Neural progenitor cell (in vitro differentiated cells): ENCODE measurements around the gene PPM1H.

Experiments used
- EZH2 ChIP-seq: fragments of 200-600 bp; sonication (generic); IDR thresholded peaks from 2 replicates; pipeline ENCODE4 v1.6.1; 2017; ENCODE audit warnings: antibody characterized with exemption, mild to moderate bottlenecking, moderate library complexity
- TF ChIP-seq, protein P1 (sequence below): fragments of 200-600 bp; sonication (generic); IDR thresholded peaks from 2 replicates; pipeline ENCODE4 v1.5.1; 2017; ENCODE audit warnings: antibody characterized with exemption, mild to moderate bottlenecking

DNA sequence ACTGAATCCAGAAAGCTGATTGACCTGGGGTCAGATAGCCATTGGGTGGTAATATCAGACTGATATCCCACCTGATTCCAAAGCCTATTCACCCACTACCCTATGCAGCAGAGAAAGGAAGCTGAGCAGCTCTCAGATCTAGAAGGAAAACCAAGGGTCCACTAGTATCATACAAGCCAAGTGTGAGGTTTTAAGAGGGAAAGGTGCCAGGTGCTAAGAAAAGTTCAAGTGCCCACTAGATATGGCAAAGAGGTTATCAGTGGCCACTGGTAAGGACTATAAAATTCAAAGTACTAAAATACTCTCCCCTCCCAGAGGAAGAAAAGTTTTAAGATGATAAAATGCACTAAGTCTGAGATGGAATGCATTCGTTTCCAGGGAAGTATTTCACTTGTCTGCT lies 85.6 kb downstream of the PPM1H start:
- TF ChIP-seq, protein P1, sequence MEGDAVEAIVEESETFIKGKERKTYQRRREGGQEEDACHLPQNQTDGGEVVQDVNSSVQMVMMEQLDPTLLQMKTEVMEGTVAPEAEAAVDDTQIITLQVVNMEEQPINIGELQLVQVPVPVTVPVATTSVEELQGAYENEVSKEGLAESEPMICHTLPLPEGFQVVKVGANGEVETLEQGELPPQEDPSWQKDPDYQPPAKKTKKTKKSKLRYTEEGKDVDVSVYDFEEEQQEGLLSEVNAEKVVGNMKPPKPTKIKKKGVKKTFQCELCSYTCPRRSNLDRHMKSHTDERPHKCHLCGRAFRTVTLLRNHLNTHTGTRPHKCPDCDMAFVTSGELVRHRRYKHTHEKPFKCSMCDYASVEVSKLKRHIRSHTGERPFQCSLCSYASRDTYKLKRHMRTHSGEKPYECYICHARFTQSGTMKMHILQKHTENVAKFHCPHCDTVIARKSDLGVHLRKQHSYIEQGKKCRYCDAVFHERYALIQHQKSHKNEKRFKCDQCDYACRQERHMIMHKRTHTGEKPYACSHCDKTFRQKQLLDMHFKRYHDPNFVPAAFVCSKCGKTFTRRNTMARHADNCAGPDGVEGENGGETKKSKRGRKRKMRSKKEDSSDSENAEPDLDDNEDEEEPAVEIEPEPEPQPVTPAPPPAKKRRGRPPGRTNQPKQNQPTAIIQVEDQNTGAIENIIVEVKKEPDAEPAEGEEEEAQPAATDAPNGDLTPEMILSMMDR = no peak
- no peak for TF ChIP-seq EZH2
